PC-3 (cell line): ENCODE results near the gene PRKRIP1.

Source experiments
- CTCF ChIP-seq: fragments of 300-600 bp; sonication (generic); conservative IDR thresholded peaks from 2 replicates; pipeline ENCODE4 v1.5.1; 2017; ENCODE audit warnings: antibody characterized with exemption, low read depth, mild to moderate bottlenecking, low read length
- EZH2phosphoT487 ChIP-seq: fragments of 300-600 bp; sonication (generic); IDR thresholded peaks from 2 replicates; pipeline ENCODE4 v1.6.1; 2018; ENCODE audit warnings: mild to moderate bottlenecking, antibody characterized with exemption, low read length, borderline replicate concordance

- no peak for TF ChIP-seq EZH2phosphoT487
- TF ChIP-seq CTCF = peak; percentile 54
These were observed 54.1 kb downstream of the PRKRIP1 start for GRCh38 chr7:102450242-102450641.
